ENCODE measurements around the gene MSX2. TPM values are rescaled to one million over a fixed set of nuclear protein-coding genes. Genes with fewer than 3 reads are reported as not detected.

The MSX2 gene
- total and polyA plus RNA-seq, 2 of the 8 experiments (the other 6 are each of a cell fraction or from before 2014, with no cell fraction given) = 0.24 to 0.47 TPM

- Histone ChIP-seq H3K4me1 (replicated peaks in 1 of 4; ENCODE audit: control insufficient read depth in 3 of 4, insufficient read depth in 4 of 4, low read length in 3 of 4) (no peaks in the 10 kb centered on the region), H3K23me2 (ENCODE audit: low read depth, low read length) (no peaks in the 10 kb centered on the region), H3K4me3 (ENCODE audit: extremely low read depth in 1 of 4, insufficient read depth in 2 of 4, low read depth in 3 of 4, low read length in 4 of 4) (no peak overlapping the region), H3K9me3 (ENCODE audit: insufficient read depth in 2 of 2, low read depth in 1 of 2, low read length in 1 of 2) (no peaks in the 10 kb centered on the region), H3K23ac (ENCODE audit: insufficient read length) (no peak overlapping the region), H3K79me1 (ENCODE audit: low read depth, low read length) (no peaks in the 10 kb centered on the region), H3K27ac (ENCODE audit: low read depth, low read length) (no peak overlapping the region), H3K9ac (replicated peaks in 1 of 4; ENCODE audit: extremely low read depth in 1 of 4, low read depth in 3 of 4, low read length in 3 of 4) (no peak overlapping the region), H2BK120ac (replicated peaks; ENCODE audit: low read depth, low read length) (no peak overlapping the region), H3K4ac (replicated peaks; ENCODE audit: insufficient read length, low read depth, low read length) (no peak overlapping the region), H2BK5ac (ENCODE audit: low read depth, low read length) (no peak overlapping the region), H3K27me3 (replicated peaks in 1 of 4; ENCODE audit: control insufficient read depth in 3 of 4, extremely low read depth in 1 of 4, insufficient read depth in 3 of 4, low read length in 3 of 4) (no peaks in the 10 kb centered on the region), H2BK20ac (ENCODE audit: low read length) (no peak overlapping the region), H4K91ac (replicated peaks; ENCODE audit: insufficient read length, low read length) (no peak overlapping the region), H2BK15ac (ENCODE audit: low read length) (no peak overlapping the region), H3K36me3 (ENCODE audit: control insufficient read depth in 2 of 4, insufficient read depth in 4 of 4, low read length in 3 of 4) (no peaks in the 10 kb centered on the region), H3K56ac (replicated peaks; ENCODE audit: insufficient read length, low read depth, low read length) (no peak overlapping the region), H4K8ac (ENCODE audit: extremely low read depth, insufficient read depth, low read length) (no peak overlapping the region), H3K79me2 (ENCODE audit: control insufficient read depth in 1 of 2, insufficient read depth in 2 of 2, low read length in 2 of 2) (no peaks in the 10 kb centered on the region), H3K14ac (ENCODE audit: insufficient read length) (no peak overlapping the region), H2AFZ (ENCODE audit: low read length) (no peak overlapping the region), H4K20me1 (replicated peaks in 1 of 2; ENCODE audit: control insufficient read depth in 1 of 2, insufficient read depth in 2 of 2, low read length in 2 of 2) (no peaks in the 10 kb centered on the region), H2BK12ac (ENCODE audit: low read depth, low read length) (no peak overlapping the region), H3K18ac (ENCODE audit: extremely low read depth, low read length) (no peak overlapping the region), H2AK5ac (ENCODE audit: low read depth, low read length) (no peak overlapping the region), H4K5ac (ENCODE audit: insufficient read length, low read depth, low read length) (no peak overlapping the region), H3K4me2 (ENCODE audit: insufficient read depth in 1 of 2, low read depth in 2 of 2, low read length in 2 of 2) (no peak overlapping the region)
- 88% methylated on average over 7 of the region's 7 CpGs; no CpG with 5 or more reads in 1 of the 2 experiments for WGBS, 2 experiments (ENCODE audit: extremely low coverage in 1 of 2, insufficient coverage in 1 of 2, insufficient read length in 1 of 2, insufficient replicate concordance in 2 of 2, low coverage in 1 of 2, low lambda C conversion rate in 2 of 2, missing lambda C conversion rate in 1 of 2)
- ChIA-PET POLR2A (ENCODE audit: partially characterized antibody) (interaction anchor here (1.4 kb wide), 1 partner anchor 11 kb away, joined by 3 read pairs; no protein-coding TSS in a partner anchor), CTCF (ENCODE audit: partially characterized antibody) (interaction anchor here (0.5 to 1.0 kb wide), 3 partner anchors 99 to 262 kb away, joined by 3 to 4 read pairs (median 4); no protein-coding TSS in a partner anchor)
- no peak for FAIRE-seq
- DNase-seq (ENCODE audit: low read depth in 1 of 2, low spot score in 2 of 2) = no peak
- TF ChIP-seq TCF12 (IDR thresholded peaks at IDR 0.05; ENCODE audit: low read depth, low read length) = no peak
- TF ChIP-seq TAF7 (optimal IDR thresholded peaks at IDR 0.05; ENCODE audit: borderline replicate concordance, low read depth, low read length) = no peak
- no peak for TF ChIP-seq CBX5 (IDR thresholded peaks at IDR 0.05; ENCODE audit: low read depth, low read length)
- no peak for TF ChIP-seq RXRA (IDR thresholded peaks at IDR 0.05; ENCODE audit: insufficient read depth, low read depth, low read length)
- no peak for TF ChIP-seq RFX5 (IDR thresholded peaks at IDR 0.05; ENCODE audit: borderline replicate concordance, low read depth, low read length)
- TF ChIP-seq RNF2 (IDR thresholded peaks at IDR 0.05; ENCODE audit: borderline replicate concordance, low read depth, low read length, missing control alignments, poor library complexity, severe bottlenecking) = no peak
- TF ChIP-seq BRCA1 (IDR thresholded peaks at IDR 0.05; ENCODE audit: low read depth, low read length) = no peak
- TF ChIP-seq SIRT6 (IDR thresholded peaks at IDR 0.05; ENCODE audit: low read length) = no peak
- TF ChIP-seq RBBP5 (IDR thresholded peaks at IDR 0.05; ENCODE audit: borderline replicate concordance, low read depth, low read length) = no peak
- no peak for TF ChIP-seq SIN3A (conservative IDR thresholded peaks at IDR 0.05 in 1 of 2, IDR thresholded peaks at IDR 0.05 in 1 of 2; ENCODE audit: low read depth in 1 of 2, low read length in 2 of 2)
- TF ChIP-seq POLR2AphosphoS5 (IDR thresholded peaks at IDR 0.05; ENCODE audit: low read depth, low read length) = no peak
- TF ChIP-seq CHD2 (IDR thresholded peaks at IDR 0.05; ENCODE audit: low read length) = no peak
- no peak for TF ChIP-seq CEBPB (IDR thresholded peaks at IDR 0.05; ENCODE audit: low read depth, low read length)
These were observed 43.3 kb upstream of the MSX2 start for GRCh38 chr5:174680901-174681565.
